H1 (cell line): Measurements from ENCODE around the gene GATB. TPM values are rescaled to one million over a fixed set of nuclear protein-coding genes. Genes with fewer than 3 reads are reported as not detected.

Experiments
- CTCF ChIA-PET: fragments of 300-600 bp; sonication (Branson Sonifier 250); formaldehyde crosslinking; loops from one replicate; lab custom pipeline; 2021; ENCODE audit not compliant: partially characterized antibody; lab: Charles Lee
- POLR2A ChIA-PET: fragments of 300-600 bp; sonication (Branson Sonifier 250); formaldehyde crosslinking; loops from one replicate; lab custom pipeline; 2021; ENCODE audit warnings: inconsistent platforms; ENCODE audit not compliant: partially characterized antibody; lab: Charles Lee
- DNase-seq, 2 experiments: peaks; one replicate each; pipeline versions ENCODE4 v3.0.0 to v3.0.0-alpha.2; 2010 to 2022; ENCODE audit warnings: low spot score in 2 of 2, low read depth in 1 of 2, mixed read lengths in 1 of 2
- FAIRE-seq: peaks from 2 replicates; lab custom pipeline; 2011; peaks lifted over from hg19 to GRCh38; lab: Jason Lieb, UNC
- H2AFZ ChIP-seq: 2 replicates; pipeline ENCODE4 v1.8.1; 2012; ENCODE audit warnings: low read length, inconsistent platforms
- H2AK5ac ChIP-seq: 2 replicates; pipeline ENCODE4 v1.6.1; 2013; ENCODE audit warnings: low read depth, low read length
- H2BK120ac ChIP-seq: replicated peaks from 2 replicates; pipeline ENCODE3; 2013; ENCODE audit warnings: low read depth, low read length, inconsistent platforms
- H2BK12ac ChIP-seq: 2 replicates; pipeline ENCODE4 v1.6.1; 2013; ENCODE audit warnings: low read depth, low read length
- H2BK15ac ChIP-seq: 2 replicates; pipeline ENCODE4 v1.6.1; 2013; ENCODE audit warnings: low read length
- H2BK20ac ChIP-seq: 2 replicates; pipeline ENCODE4 v1.6.1; 2013; ENCODE audit warnings: low read length
- H2BK5ac ChIP-seq: 2 replicates; pipeline ENCODE4 v1.6.1; 2013; ENCODE audit warnings: low read depth, low read length
- H3K14ac ChIP-seq: 2 replicates; pipeline ENCODE4 v1.6.1; 2013; ENCODE audit warnings: inconsistent platforms; ENCODE audit not compliant: insufficient read length
- H3K18ac ChIP-seq: 2 replicates; pipeline ENCODE4 v1.6.1; 2013; ENCODE audit warnings: low read length; ENCODE audit errors: extremely low read depth
- H3K23ac ChIP-seq: 2 replicates; pipeline ENCODE4 v1.6.1; 2013; ENCODE audit warnings: inconsistent platforms; ENCODE audit not compliant: insufficient read length
- H3K23me2 ChIP-seq: 2 replicates; pipeline ENCODE4 v1.6.1; 2013; ENCODE audit warnings: low read depth, low read length
- H3K27ac ChIP-seq: 2 replicates; pipeline ENCODE4 v1.6.1; 2011; ENCODE audit warnings: low read depth, low read length, inconsistent platforms
- H3K27me3 ChIP-seq, 4 experiments: replicated peaks in 1 of 4; 1 replicate in 1 of 4; 2 replicates in 3 of 4; pipeline versions ENCODE4 v1.6.1 to v1.8.1; 2011 to 2013; ENCODE audit warnings: low read length in 3 of 4, mild to moderate bottlenecking in 3 of 4, inconsistent platforms in 2 of 4, mixed read lengths in 2 of 4, moderate library complexity in 1 of 4; ENCODE audit not compliant: control insufficient read depth in 3 of 4, insufficient read depth in 3 of 4; ENCODE audit errors: extremely low read depth in 1 of 4
- H3K36me3 ChIP-seq, 4 experiments: 2 replicates each; pipeline versions ENCODE4 v1.6.1 to v1.8.1; 2011 to 2013; ENCODE audit warnings: mild to moderate bottlenecking in 4 of 4, low read length in 3 of 4, moderate library complexity in 2 of 4, control low read depth in 1 of 4, inconsistent platforms in 1 of 4; ENCODE audit not compliant: insufficient read depth in 4 of 4, control insufficient read depth in 2 of 4
- H3K4ac ChIP-seq: replicated peaks from 2 replicates; pipeline ENCODE3; 2013; ENCODE audit warnings: low read length, low read depth, mixed read lengths, inconsistent platforms; ENCODE audit not compliant: insufficient read length
- H3K4me1 ChIP-seq, 4 experiments: replicated peaks in 1 of 4; 1 replicate in 1 of 4; 2 replicates in 3 of 4; pipeline versions ENCODE4 v1.6.1 to v1.8.1; 2011 to 2013; ENCODE audit warnings: low read length in 3 of 4, inconsistent platforms in 2 of 4, mixed read lengths in 1 of 4; ENCODE audit not compliant: insufficient read depth in 4 of 4, control insufficient read depth in 3 of 4
- H3K4me2 ChIP-seq, 2 experiments: 2 replicates each; pipeline versions ENCODE4 v1.6.1 to v1.8.1; 2011 to 2013; ENCODE audit warnings: low read depth in 2 of 2, low read length in 2 of 2, control low read depth in 1 of 2, inconsistent platforms in 1 of 2, mild to moderate bottlenecking in 1 of 2; ENCODE audit not compliant: insufficient read depth in 1 of 2
- H3K4me3 ChIP-seq, 4 experiments: fragments of 200-600, 300-600 bp in 1 of 4; sonication (generic), shearing (Covaris generic), sonication (Bioruptor Twin) in 1 of 4; 2 replicates each; pipeline versions ENCODE4 v1.5.1 to v1.8.1; 2011 to 2016; ENCODE audit warnings: low read length in 4 of 4, low read depth in 3 of 4, control low read depth in 2 of 4, inconsistent platforms in 2 of 4, mild to moderate bottlenecking in 2 of 4, mixed read lengths in 1 of 4, moderate library complexity in 1 of 4; ENCODE audit not compliant: insufficient read depth in 2 of 4; ENCODE audit errors: extremely low read depth in 1 of 4
- H3K56ac ChIP-seq: replicated peaks from 2 replicates; pipeline ENCODE3; 2013; ENCODE audit warnings: low read depth, mild to moderate bottlenecking, mixed read lengths, low read length, inconsistent platforms; ENCODE audit not compliant: insufficient read length
- H3K79me1 ChIP-seq: 2 replicates; pipeline ENCODE4 v1.6.1; 2013; ENCODE audit warnings: low read depth, low read length, control low read depth
- H3K79me2 ChIP-seq, 2 experiments: 2 replicates each; pipeline versions ENCODE4 v1.6.1 to v1.8.1; 2012 to 2013; ENCODE audit warnings: low read length in 2 of 2, mild to moderate bottlenecking in 2 of 2, inconsistent platforms in 1 of 2; ENCODE audit not compliant: insufficient read depth in 2 of 2, control insufficient read depth in 1 of 2
- H3K9ac ChIP-seq, 4 experiments: replicated peaks in 1 of 4; 1 replicate in 1 of 4; 2 replicates in 3 of 4; pipeline versions ENCODE4 v1.6.1 to v1.8.1; 2011 to 2013; ENCODE audit warnings: low read depth in 3 of 4, low read length in 3 of 4, control low read depth in 2 of 4, mild to moderate bottlenecking in 2 of 4, moderate library complexity in 2 of 4, inconsistent platforms in 1 of 4; ENCODE audit errors: extremely low read depth in 1 of 4
- H3K9me3 ChIP-seq, 2 experiments: 2 replicates each; pipeline versions ENCODE4 v1.6.1 to v1.8.1; 2012 to 2013; ENCODE audit warnings: mild to moderate bottlenecking in 2 of 2, moderate library complexity in 2 of 2, control low read depth in 1 of 2, inconsistent platforms in 1 of 2, low read depth in 1 of 2, low read length in 1 of 2, mixed read lengths in 1 of 2; ENCODE audit not compliant: insufficient read depth in 2 of 2
- H4K20me1 ChIP-seq, 2 experiments: replicated peaks in 1 of 2; 2 replicates each; pipeline versions ENCODE3 to v1.8.1; 2011 to 2013; ENCODE audit warnings: inconsistent platforms in 2 of 2, low read length in 2 of 2, mild to moderate bottlenecking in 1 of 2; ENCODE audit not compliant: insufficient read depth in 2 of 2, control insufficient read depth in 1 of 2
- H4K5ac ChIP-seq: 2 replicates; pipeline ENCODE4 v1.6.1; 2013; ENCODE audit warnings: low read length, low read depth, mixed read lengths, inconsistent platforms; ENCODE audit not compliant: insufficient read length
- H4K8ac ChIP-seq: 2 replicates; pipeline ENCODE4 v1.8.0; 2013; ENCODE audit warnings: mild to moderate bottlenecking, moderate library complexity, low read length, inconsistent platforms; ENCODE audit not compliant: insufficient read depth; ENCODE audit errors: extremely low read depth
- H4K91ac ChIP-seq: replicated peaks from 2 replicates; pipeline ENCODE3; 2013; ENCODE audit warnings: low read length, mixed read lengths, inconsistent platforms; ENCODE audit not compliant: insufficient read length
- BACH1 ChIP-seq: IDR thresholded peaks from 2 replicates; pipeline ENCODE4 v1.6.1; 2012; ENCODE audit warnings: low read length, improper control_type of control experiment
- CEBPB ChIP-seq: IDR thresholded peaks from 2 replicates; pipeline ENCODE4 v1.6.1; 2012; ENCODE audit warnings: low read depth, low read length
- CHD2 ChIP-seq: IDR thresholded peaks from 2 replicates; pipeline ENCODE4 v1.6.1; 2012; ENCODE audit warnings: low read length, improper control_type of control experiment
- HDAC6 ChIP-seq: IDR thresholded peaks from one replicate; pipeline ENCODE4 v1.7.1; 2012; ENCODE audit warnings: low read depth, mild to moderate bottlenecking, inconsistent platforms, low read length, moderate library complexity
- KDM1A ChIP-seq: fragments of 200-600, 300-600 bp; sonication (generic); IDR thresholded peaks from 2 replicates; pipeline ENCODE4 v1.7.1; 2016; ENCODE audit warnings: mild to moderate bottlenecking, low read length, borderline replicate concordance
- SRF ChIP-seq: IDR thresholded peaks from 2 replicates; pipeline ENCODE4 v1.6.1; 2011; ENCODE audit warnings: mild to moderate bottlenecking, low read depth, low read length, moderate library complexity
- WGBS, 2 experiments: shearing (Covaris generic) in 1 of 2; methylation state at CpG; one replicate each; pipeline versions ENCODE4 v1.1.6 to v1.1.7; 2013 to 2015; ENCODE audit warnings: low lambda C conversion rate in 2 of 2, mixed read lengths in 2 of 2, inconsistent platforms in 1 of 2, low coverage in 1 of 2, missing lambda C conversion rate in 1 of 2; ENCODE audit not compliant: insufficient replicate concordance in 2 of 2, insufficient coverage in 1 of 2, insufficient read length in 1 of 2; ENCODE audit errors: extremely low coverage in 1 of 2, missing lambda C conversion rate in 1 of 2; 5-methylcytosine and 5-hydroxymethylcytosine counted together
- polyA plus RNA-seq, 7 experiments: library from polyadenylated mRNA; depleted of rRNA in 3 of 7; stranded (reverse) in 5 of 7; unstranded in 2 of 7; fragments of >200 nt in 5 of 7; fragments of 200-250 nt in 2 of 7; gene quantifications; 1 replicate in 5 of 7; 2 replicates in 1 of 7; 4 replicates in 1 of 7; pipeline versions ENCODE4 v1.2.1 to v1.2.3, GENCODE V29; 2011 to 2013; ENCODE audit warnings: missing spikeins in 2 of 7, mixed read lengths in 2 of 7
- total RNA-seq: library from RNA; stranded (reverse); fragmentation: NEBNext Ultra II Directional; extraction: Animal tissue kit (Norgen Biotek cat#: 25700); gene quantifications from 2 replicates; pipeline ENCODE4 v1.2.1, GENCODE V29; 2021

GATB gene
- total and polyA plus RNA-seq, 2 of the 8 experiments (the other 6 are each of a cell fraction or from before 2014, with no cell fraction given), result 15.3 to 18.0 TPM

GRCh38 chr4:151743894-151744293 lies 16.9 kb downstream of the GATB start:
- Histone ChIP-seq H3K23ac (no peak overlapping the region), H2BK15ac (no peak overlapping the region), H2BK5ac (no peak overlapping the region), H3K18ac (no peak overlapping the region), H3K14ac (no peak overlapping the region), H3K36me3 (no peaks in the 10 kb centered on the region), H4K20me1 (no peaks in the 10 kb centered on the region), H2BK120ac (no peak overlapping the region), H3K23me2 (no peaks in the 10 kb centered on the region), H3K4ac (no peak overlapping the region), H2BK12ac (peak overlapping the region; percentile 55; the same call in 1 of the 2 replicates), H3K56ac (no peak overlapping the region), H2AFZ (no peak overlapping the region), H4K91ac (no peak overlapping the region), H4K5ac (no peak overlapping the region), H3K79me2 (no peaks in the 10 kb centered on the region), H4K8ac (no peak overlapping the region), H2AK5ac (no peak overlapping the region), H3K9me3 (no peaks in the 10 kb centered on the region), H2BK20ac (no peak overlapping the region), H3K27me3 (no peaks in the 10 kb centered on the region), H3K79me1 (peaks cover 2% of the 10 kb centered on the region; the same call in 1 of the 2 replicates), H3K4me2 (no peak overlapping the region), H3K27ac (no peak overlapping the region), H3K4me3 (no peak overlapping the region), H3K4me1 (peaks cover 0 to 6% (median 3%) of the 10 kb centered on the region in 4 experiments; a peak in 3 of 7 replicates), H3K9ac (no peak overlapping the region)
- no peak for TF ChIP-seq HDAC6
- no peak for TF ChIP-seq CHD2
- no peak for TF ChIP-seq SRF
- no peak for TF ChIP-seq CEBPB
- TF ChIP-seq KDM1A, result no peak
- no peak for TF ChIP-seq BACH1
- DNase-seq, result no peak
- ChIA-PET CTCF (interaction anchor here (0.6 to 0.8 kb wide), 3 partner anchors 14 to 58 kb away, joined by 3 read pairs; no protein-coding TSS in a partner anchor), POLR2A (interaction anchor here (0.6 kb wide), 1 partner anchor 535 kb away, joined by 5 read pairs; no protein-coding TSS in a partner anchor)
- no peak for FAIRE-seq
- 96% methylated on average over 4 of the region's 4 CpGs; no CpG with 5 or more reads in 1 of the 2 experiments for WGBS, 2 experiments
